Mononuclear cell (primary cell): ENCODE results near the gene ATRNL1. TPM values are rescaled to one million over a fixed set of nuclear protein-coding genes. Genes with fewer than 3 reads are reported as not detected.
"Not testable (repeated sequence)": the region's sequence is repeated elsewhere in the genome, so short reads cannot be mapped to it uniquely, and the experiment has no call there.

Source experiments
- H3K27me3 ChIP-seq: 2 replicates; pipeline ENCODE4 v1.6.0; 2011; ENCODE audit warnings: low read length, control low read depth; ENCODE audit not compliant: insufficient read depth
- H3K4me1 ChIP-seq: 2 replicates; pipeline ENCODE4 v1.5.1; 2011; ENCODE audit warnings: mild to moderate bottlenecking, low read length, control low read depth; ENCODE audit not compliant: insufficient read depth
- H3K4me3 ChIP-seq: 2 replicates; pipeline ENCODE4 v1.5.1; 2011; ENCODE audit warnings: mild to moderate bottlenecking, low read length, moderate library complexity
- H3K9me3 ChIP-seq: 2 replicates; pipeline ENCODE4 v1.5.1; 2011; ENCODE audit warnings: low read depth, mild to moderate bottlenecking, control low read depth, low read length
- total RNA-seq: library from RNA; depleted of rRNA; stranded (reverse); fragments of >200 nt; gene quantifications from one replicate; pipeline ENCODE4 v1.2.3, GENCODE V29; 2012

ATRNL1 gene
- total RNA-seq, 1 donor: 0.21 TPM

- Histone ChIP-seq H3K4me3 (no peak overlapping the region), H3K4me1 (no peaks in the 10 kb centered on the region), H3K9me3 (no peaks in the 10 kb centered on the region), H3K27me3 (no peaks in the 10 kb centered on the region)
Observed at GRCh38 chr10:115219203-115219602, 126.0 kb downstream of the ATRNL1 start.

- Histone ChIP-seq H3K4me3 (no peak overlapping the region), H3K4me1 (no peaks in the 10 kb centered on the region), H3K27me3 (no peaks in the 10 kb centered on the region), H3K9me3 (no peaks in the 10 kb centered on the region)
Observed at GRCh38 chr10:115222039-115222438, 128.9 kb downstream of the ATRNL1 start.

GRCh38 chr10:115239761-115240160 lies 146.6 kb downstream of the ATRNL1 start:
- Histone ChIP-seq H3K4me1 (no peaks in the 10 kb centered on the region), H3K4me3 (no peak overlapping the region), H3K9me3 (no peaks in the 10 kb centered on the region), H3K27me3 (no peaks in the 10 kb centered on the region)

- Histone ChIP-seq H3K9me3 (no peaks in the 10 kb centered on the region), H3K27me3 (no peaks in the 10 kb centered on the region), H3K4me1 (no peaks in the 10 kb centered on the region), H3K4me3 (no peak overlapping the region)
Observed at GRCh38 chr10:115250784-115251183, 157.6 kb downstream of the ATRNL1 start.

GRCh38 chr10:115253765-115254164 lies 160.6 kb downstream of the ATRNL1 start:
- not testable (repeated sequence) for H3K4me3 ChIP-seq, H3K9me3 ChIP-seq, H3K4me1 ChIP-seq, H3K27me3 ChIP-seq

GRCh38 chr10:115272482-115272881 lies 179.3 kb downstream of the ATRNL1 start:
- Histone ChIP-seq H3K9me3 (no peaks in the 10 kb centered on the region), H3K4me3 (no peak overlapping the region), H3K27me3 (no peaks in the 10 kb centered on the region), H3K4me1 (no peaks in the 10 kb centered on the region)

GRCh38 chr10:115278294-115278693 lies 185.1 kb downstream of the ATRNL1 start:
- Histone ChIP-seq H3K27me3 (no peaks in the 10 kb centered on the region), H3K9me3 (no peaks in the 10 kb centered on the region), H3K4me1 (no peaks in the 10 kb centered on the region), H3K4me3 (no peak overlapping the region)

- Histone ChIP-seq H3K27me3 (no peaks in the 10 kb centered on the region), H3K4me1 (no peaks in the 10 kb centered on the region), H3K9me3 (peaks cover 19% of the 10 kb centered on the region), H3K4me3 (no peak overlapping the region)
Observed at GRCh38 chr10:115295213-115295805, 202.1 kb downstream of the ATRNL1 start.

- H3K4me1 ChIP-seq: no peaks in the 10 kb centered on the region
- no peaks in the 10 kb centered on the region for H3K9me3 ChIP-seq
- no peak overlapping the region for H3K4me3 ChIP-seq
- H3K27me3 ChIP-seq: no peaks in the 10 kb centered on the region
Observed at GRCh38 chr10:115300080-115300479, 206.9 kb downstream of the ATRNL1 start.

- not testable (repeated sequence) for H3K4me1 ChIP-seq, H3K9me3 ChIP-seq, H3K4me3 ChIP-seq, H3K27me3 ChIP-seq
Observed at GRCh38 chr10:115319669-115320068, 226.5 kb downstream of the ATRNL1 start.

GRCh38 chr10:115321360-115321759 lies 228.2 kb downstream of the ATRNL1 start:
- Histone ChIP-seq H3K4me1 (no peaks in the 10 kb centered on the region), H3K27me3 (no peaks in the 10 kb centered on the region), H3K4me3 (no peak overlapping the region), H3K9me3 (no peaks in the 10 kb centered on the region)

- no peaks in the 10 kb centered on the region for H3K27me3 ChIP-seq
- H3K4me3 ChIP-seq: no peak overlapping the region
- H3K4me1 ChIP-seq: no peaks in the 10 kb centered on the region
- no peaks in the 10 kb centered on the region for H3K9me3 ChIP-seq
Observed at GRCh38 chr10:115328331-115328730, 235.2 kb downstream of the ATRNL1 start.

- Histone ChIP-seq H3K4me3 (no peak overlapping the region), H3K4me1 (no peaks in the 10 kb centered on the region), H3K27me3 (no peaks in the 10 kb centered on the region), H3K9me3 (no peaks in the 10 kb centered on the region)
Observed at GRCh38 chr10:115335366-115335765, 242.2 kb downstream of the ATRNL1 start.

- Histone ChIP-seq H3K27me3 (no peaks in the 10 kb centered on the region), H3K9me3 (no peaks in the 10 kb centered on the region), H3K4me3 (no peak overlapping the region), H3K4me1 (no peaks in the 10 kb centered on the region)
Observed at GRCh38 chr10:115355162-115355760, 262.1 kb downstream of the ATRNL1 start.

GRCh38 chr10:115367920-115368319 lies 274.8 kb downstream of the ATRNL1 start:
- H3K4me3 ChIP-seq: not testable (repeated sequence)

GRCh38 chr10:115379064-115379463 lies 285.9 kb downstream of the ATRNL1 start:
- Histone ChIP-seq H3K9me3 (no peaks in the 10 kb centered on the region), H3K4me3 (no peak overlapping the region), H3K4me1 (no peaks in the 10 kb centered on the region), H3K27me3 (no peaks in the 10 kb centered on the region)

More at GRCh38 chr10:115367920-115368319, 274.8 kb downstream of the ATRNL1 start:
- not testable (repeated sequence) for H3K27me3 ChIP-seq, H3K9me3 ChIP-seq, H3K4me1 ChIP-seq
